ENCODE results near the gene BLACAT1.
"Not testable (repeated sequence)": the region's sequence is repeated elsewhere in the genome, so short reads cannot be mapped to it uniquely, and the experiment has no call there.

The BLACAT1 gene

GRCh38 chr1:205483372-205483771 lies 27.5 kb upstream of the BLACAT1 start:
- no peak for DNase-seq (ENCODE audit: low spot score)

GRCh38 chr1:205482587-205482986 lies 26.7 kb upstream of the BLACAT1 start:
- not testable (repeated sequence) for DNase-seq (ENCODE audit: low spot score)

- DNase-seq (ENCODE audit: low spot score) = no peak
These were observed 25.8 kb upstream of the BLACAT1 start for GRCh38 chr1:205481629-205482151.

- DNase-seq (ENCODE audit: low spot score) = no peak
These were observed 25.4 kb upstream of the BLACAT1 start for GRCh38 chr1:205481218-205481617.

GRCh38 chr1:205480349-205480985 lies 24.6 kb upstream of the BLACAT1 start:
- DNase-seq (ENCODE audit: low spot score) = no peak

GRCh38 chr1:205478985-205479384 lies 23.1 kb upstream of the BLACAT1 start:
- DNase-seq (ENCODE audit: low spot score) = not testable (repeated sequence)

- DNase-seq (ENCODE audit: low spot score) = no peak
These were observed 22.0 kb upstream of the BLACAT1 start for GRCh38 chr1:205477759-205478247.

- no peak for DNase-seq (ENCODE audit: low spot score)
These were observed 21.4 kb upstream of the BLACAT1 start for GRCh38 chr1:205477121-205477758.

- no peak for DNase-seq (ENCODE audit: low spot score)
These were observed 20.8 kb upstream of the BLACAT1 start for GRCh38 chr1:205476648-205477047.

- DNase-seq (ENCODE audit: low spot score) = no peak
These were observed 20.0 kb upstream of the BLACAT1 start for GRCh38 chr1:205475855-205476254.

- DNase-seq (ENCODE audit: low spot score) = no peak
These were observed 18.7 kb upstream of the BLACAT1 start for GRCh38 chr1:205474571-205474970.

GRCh38 chr1:205473966-205474365 lies 18.1 kb upstream of the BLACAT1 start:
- DNase-seq (ENCODE audit: low spot score) = no peak

GRCh38 chr1:205473475-205473874 lies 17.6 kb upstream of the BLACAT1 start:
- DNase-seq (ENCODE audit: low spot score) = no peak

- DNase-seq (ENCODE audit: low spot score) = no peak
These were observed 17.0 kb upstream of the BLACAT1 start for GRCh38 chr1:205472737-205473441.

- no peak for DNase-seq (ENCODE audit: low spot score)
These were observed 14.3 kb upstream of the BLACAT1 start for GRCh38 chr1:205470131-205470530.

- DNase-seq (ENCODE audit: low spot score) = no peak
These were observed 10.9 kb upstream of the BLACAT1 start for GRCh38 chr1:205466595-205467220.

- no peak for DNase-seq (ENCODE audit: low spot score)
These were observed 9.5 kb upstream of the BLACAT1 start for GRCh38 chr1:205465392-205465791.

- DNase-seq (ENCODE audit: low spot score) = peak; percentile 50
These were observed 3.1 kb upstream of the BLACAT1 start for GRCh38 chr1:205458777-205459566.

- no peak for DNase-seq (ENCODE audit: low spot score)
These were observed 1.3 kb upstream of the BLACAT1 start for GRCh38 chr1:205456868-205457745.

GRCh38 chr1:205456383-205456867 lies 580 bp upstream of the BLACAT1 start:
- DNase-seq (ENCODE audit: low spot score) = no peak
